IPS-18c (cell line): ENCODE results near the gene NFKBIE.
A peak's percentile ranks its signal among the peaks of the same experiment; 100 is the strongest.

Source experiments
- H3K4me3 ChIP-seq: 2 replicates; pipeline ENCODE4 v1.7.0; 2013; ENCODE audit warnings: low read depth, mild to moderate bottlenecking, low read length, moderate library complexity; ENCODE audit not compliant: insufficient read depth
- H3K9me3 ChIP-seq: one replicate; pipeline ENCODE4 v1.6.1; 2013; ENCODE audit warnings: mild to moderate bottlenecking, low read length, moderate library complexity; ENCODE audit not compliant: control insufficient read depth, insufficient read depth

NFKBIE gene

GRCh38 chr6:44277763-44278162 is 12.4 kb upstream of the NFKBIE start:
- H3K9me3 ChIP-seq = no peaks in the 10 kb centered on the region
- H3K4me3 ChIP-seq = no peak overlapping the region

- no peaks in the 10 kb centered on the region for H3K9me3 ChIP-seq
- H3K4me3 ChIP-seq = no peak overlapping the region
Measured at GRCh38 chr6:44276667-44277640, 11.6 kb upstream of the NFKBIE start.

GRCh38 chr6:44275749-44276648 is 10.6 kb upstream of the NFKBIE start:
- H3K9me3 ChIP-seq = no peaks in the 10 kb centered on the region
- no peak overlapping the region; the same call in 1 of the 2 replicates for H3K4me3 ChIP-seq

- Histone ChIP-seq H3K4me3 (no peak overlapping the region; the same call in 1 of the 2 replicates), H3K9me3 (no peaks in the 10 kb centered on the region)
Measured at GRCh38 chr6:44275271-44275748, 10.0 kb upstream of the NFKBIE start.

- no peaks in the 10 kb centered on the region for H3K9me3 ChIP-seq
Measured at GRCh38 chr6:44273617-44274016, 8.3 kb upstream of the NFKBIE start.

GRCh38 chr6:44272999-44273566 is 7.7 kb upstream of the NFKBIE start:
- Histone ChIP-seq H3K4me3 (no peak overlapping the region), H3K9me3 (no peaks in the 10 kb centered on the region)

More at GRCh38 chr6:44273617-44274016, 8.3 kb upstream of the NFKBIE start:
- no peak overlapping the region for H3K4me3 ChIP-seq

- Histone ChIP-seq H3K4me3 (no peak overlapping the region), H3K9me3 (no peaks in the 10 kb centered on the region)
Measured at GRCh38 chr6:44272529-44272928, 7.2 kb upstream of the NFKBIE start.

GRCh38 chr6:44271914-44272313 is 6.6 kb upstream of the NFKBIE start:
- no peak overlapping the region for H3K4me3 ChIP-seq

GRCh38 chr6:44271406-44271723 is 6.0 kb upstream of the NFKBIE start:
- no peak overlapping the region for H3K4me3 ChIP-seq
- H3K9me3 ChIP-seq = no peaks in the 10 kb centered on the region

More at GRCh38 chr6:44271914-44272313, 6.6 kb upstream of the NFKBIE start:
- no peaks in the 10 kb centered on the region for H3K9me3 ChIP-seq

GRCh38 chr6:44270526-44271405 is 5.4 kb upstream of the NFKBIE start:
- H3K4me3 ChIP-seq = peak overlapping the region; percentile 34; the same call in 1 of the 2 replicates
- H3K9me3 ChIP-seq = no peaks in the 10 kb centered on the region

GRCh38 chr6:44269921-44270525 is 4.7 kb upstream of the NFKBIE start, which contains the start of gene TMEM151B:
Gene TMEM151B (plus strand): TSS chr6:44270450. CDS start chr6:44270743, 293 bp downstream.
- Histone ChIP-seq H3K4me3 (peak within 1 kb of the TSS; percentile 38), H3K9me3 (no peaks in the 10 kb centered on the region)

GRCh38 chr6:44269178-44269920 is 4.0 kb upstream of the NFKBIE start:
- H3K9me3 ChIP-seq = no peaks in the 10 kb centered on the region
- H3K4me3 ChIP-seq = no peak overlapping the region

GRCh38 chr6:44268095-44268628 is 2.8 kb upstream of the NFKBIE start:
- no peaks in the 10 kb centered on the region for H3K9me3 ChIP-seq
- no peak overlapping the region for H3K4me3 ChIP-seq

- Histone ChIP-seq H3K4me3 (no peak overlapping the region), H3K9me3 (no peaks in the 10 kb centered on the region)
Measured at GRCh38 chr6:44267252-44267651, 1.9 kb upstream of the NFKBIE start.

GRCh38 chr6:44266347-44266746 is 996 bp upstream of the NFKBIE start:
- Histone ChIP-seq H3K9me3 (no peaks in the 10 kb centered on the region), H3K4me3 (no peak overlapping the region)
